Panc1 (cell line): Measurements from ENCODE around the gene MLF1.

Experiments used
- TF ChIP-seq, protein P1 (sequence below): fragments of 450-650 bp; IDR thresholded peaks from 2 replicates; pipeline ENCODE4 v1.5.1; 2017; ENCODE audit warnings: mild to moderate bottlenecking
- TF ChIP-seq, protein P2 (sequence below), 2 experiments: IDR thresholded peaks; 2 replicates each; pipeline ENCODE4 v1.6.1; 2011 to 2012; ENCODE audit warnings: low read depth in 2 of 2, control low read depth in 1 of 2, low read length in 1 of 2, mild to moderate bottlenecking in 1 of 2, moderate library complexity in 1 of 2; ENCODE audit not compliant: insufficient read depth in 1 of 2

DNA sequence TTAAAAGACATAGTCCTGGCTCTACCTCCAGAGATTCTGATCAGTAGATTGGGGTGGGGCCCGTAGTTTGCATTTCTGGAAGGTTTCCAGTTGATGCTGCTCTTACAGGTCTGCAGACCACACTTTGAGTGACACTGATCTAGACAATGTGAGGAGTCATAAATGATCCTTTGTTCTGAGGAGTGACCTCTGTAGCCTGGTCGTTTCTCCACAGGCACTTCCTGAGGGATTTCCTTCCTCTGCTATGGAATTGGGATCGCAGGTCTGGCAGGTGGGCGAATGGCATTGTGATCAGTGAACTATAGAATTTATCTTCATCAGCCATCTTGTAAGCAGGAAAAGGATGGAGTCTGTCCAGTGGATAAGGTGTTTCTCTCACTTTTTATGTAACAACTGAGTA lies 78.8 kb downstream of the MLF1 start:
- TF ChIP-seq, protein P1, sequence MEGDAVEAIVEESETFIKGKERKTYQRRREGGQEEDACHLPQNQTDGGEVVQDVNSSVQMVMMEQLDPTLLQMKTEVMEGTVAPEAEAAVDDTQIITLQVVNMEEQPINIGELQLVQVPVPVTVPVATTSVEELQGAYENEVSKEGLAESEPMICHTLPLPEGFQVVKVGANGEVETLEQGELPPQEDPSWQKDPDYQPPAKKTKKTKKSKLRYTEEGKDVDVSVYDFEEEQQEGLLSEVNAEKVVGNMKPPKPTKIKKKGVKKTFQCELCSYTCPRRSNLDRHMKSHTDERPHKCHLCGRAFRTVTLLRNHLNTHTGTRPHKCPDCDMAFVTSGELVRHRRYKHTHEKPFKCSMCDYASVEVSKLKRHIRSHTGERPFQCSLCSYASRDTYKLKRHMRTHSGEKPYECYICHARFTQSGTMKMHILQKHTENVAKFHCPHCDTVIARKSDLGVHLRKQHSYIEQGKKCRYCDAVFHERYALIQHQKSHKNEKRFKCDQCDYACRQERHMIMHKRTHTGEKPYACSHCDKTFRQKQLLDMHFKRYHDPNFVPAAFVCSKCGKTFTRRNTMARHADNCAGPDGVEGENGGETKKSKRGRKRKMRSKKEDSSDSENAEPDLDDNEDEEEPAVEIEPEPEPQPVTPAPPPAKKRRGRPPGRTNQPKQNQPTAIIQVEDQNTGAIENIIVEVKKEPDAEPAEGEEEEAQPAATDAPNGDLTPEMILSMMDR = no peak
- TF ChIP-seq, protein P2, sequence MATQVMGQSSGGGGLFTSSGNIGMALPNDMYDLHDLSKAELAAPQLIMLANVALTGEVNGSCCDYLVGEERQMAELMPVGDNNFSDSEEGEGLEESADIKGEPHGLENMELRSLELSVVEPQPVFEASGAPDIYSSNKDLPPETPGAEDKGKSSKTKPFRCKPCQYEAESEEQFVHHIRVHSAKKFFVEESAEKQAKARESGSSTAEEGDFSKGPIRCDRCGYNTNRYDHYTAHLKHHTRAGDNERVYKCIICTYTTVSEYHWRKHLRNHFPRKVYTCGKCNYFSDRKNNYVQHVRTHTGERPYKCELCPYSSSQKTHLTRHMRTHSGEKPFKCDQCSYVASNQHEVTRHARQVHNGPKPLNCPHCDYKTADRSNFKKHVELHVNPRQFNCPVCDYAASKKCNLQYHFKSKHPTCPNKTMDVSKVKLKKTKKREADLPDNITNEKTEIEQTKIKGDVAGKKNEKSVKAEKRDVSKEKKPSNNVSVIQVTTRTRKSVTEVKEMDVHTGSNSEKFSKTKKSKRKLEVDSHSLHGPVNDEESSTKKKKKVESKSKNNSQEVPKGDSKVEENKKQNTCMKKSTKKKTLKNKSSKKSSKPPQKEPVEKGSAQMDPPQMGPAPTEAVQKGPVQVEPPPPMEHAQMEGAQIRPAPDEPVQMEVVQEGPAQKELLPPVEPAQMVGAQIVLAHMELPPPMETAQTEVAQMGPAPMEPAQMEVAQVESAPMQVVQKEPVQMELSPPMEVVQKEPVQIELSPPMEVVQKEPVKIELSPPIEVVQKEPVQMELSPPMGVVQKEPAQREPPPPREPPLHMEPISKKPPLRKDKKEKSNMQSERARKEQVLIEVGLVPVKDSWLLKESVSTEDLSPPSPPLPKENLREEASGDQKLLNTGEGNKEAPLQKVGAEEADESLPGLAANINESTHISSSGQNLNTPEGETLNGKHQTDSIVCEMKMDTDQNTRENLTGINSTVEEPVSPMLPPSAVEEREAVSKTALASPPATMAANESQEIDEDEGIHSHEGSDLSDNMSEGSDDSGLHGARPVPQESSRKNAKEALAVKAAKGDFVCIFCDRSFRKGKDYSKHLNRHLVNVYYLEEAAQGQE (IDR thresholded peaks at IDR 0.05; ENCODE audit: insufficient read depth in 1 of 2, low read depth in 2 of 2, low read length in 1 of 2) = no peak
